WTC11 (cell line): ENCODE measurements around the gene LHFPL6. TPM values are rescaled to one million over a fixed set of nuclear protein-coding genes. Genes with fewer than 3 reads are reported as not detected.

Experiments used
- ATF1 ChIP-seq: sonication (generic); formaldehyde crosslinking; IDR thresholded peaks from 2 replicates; pipeline ENCODE4 v1.8.1; 2023; ENCODE audit warnings: mild to moderate bottlenecking, moderate library complexity, missing genetic modification reagents
- ATF2 ChIP-seq: sonication (generic); formaldehyde crosslinking; IDR thresholded peaks from 2 replicates; pipeline ENCODE4 v1.8.1; 2022; ENCODE audit warnings: low read depth, missing genetic modification reagents, borderline replicate concordance
- JUN ChIP-seq: sonication (generic); formaldehyde crosslinking; IDR thresholded peaks from 2 replicates; pipeline ENCODE4 v1.8.0; 2023; ENCODE audit warnings: mild to moderate bottlenecking, missing genetic modification reagents
- NFATC4 ChIP-seq: fragments of 250-450 bp; sonication (Bioruptor Pico); IDR thresholded peaks from 2 replicates; pipeline ENCODE4 v1.9.0; 2021; ENCODE audit warnings: mild to moderate bottlenecking
- PRDM15 ChIP-seq: sonication (generic); formaldehyde crosslinking; IDR thresholded peaks from 2 replicates; pipeline ENCODE4 v1.8.0; 2022; ENCODE audit warnings: missing genetic modification reagents
- PRRX2 ChIP-seq: fragments of 250-450 bp; sonication (Bioruptor Pico); IDR thresholded peaks from 2 replicates; pipeline ENCODE4 v1.8.0; 2021; ENCODE audit warnings: mild to moderate bottlenecking
- SMAD3 ChIP-seq: sonication (generic); formaldehyde crosslinking; IDR thresholded peaks from 2 replicates; pipeline ENCODE4 v1.8.0; 2022; ENCODE audit warnings: missing genetic modification reagents, mild to moderate bottlenecking, borderline replicate concordance
- TEAD1 ChIP-seq: sonication (generic); formaldehyde crosslinking; IDR thresholded peaks from 2 replicates; pipeline ENCODE4 v1.8.0; 2022; ENCODE audit warnings: mild to moderate bottlenecking, missing genetic modification reagents
- ZNF232 ChIP-seq: sonication (generic); formaldehyde crosslinking; IDR thresholded peaks from 2 replicates; pipeline ENCODE4 v1.8.0; 2022; ENCODE audit warnings: mild to moderate bottlenecking, missing genetic modification reagents
- total RNA-seq: library from RNA; stranded (reverse); gene quantifications from 3 replicates; pipeline ENCODE4 v1.2.3, GENCODE V29; 2021
- TF ChIP-seq, protein P1 (sequence below): fragments of 250-450 bp; sonication (Bioruptor Pico); conservative IDR thresholded peaks from 2 replicates; pipeline ENCODE4 v1.9.0; 2021; ENCODE audit warnings: mild to moderate bottlenecking
- TF ChIP-seq, protein P2 (sequence below): sonication (generic); formaldehyde crosslinking; IDR thresholded peaks from 2 replicates; pipeline ENCODE4 v1.8.0; 2023; ENCODE audit warnings: mild to moderate bottlenecking, missing genetic modification reagents
- TF ChIP-seq, protein P3 (sequence below): sonication (generic); formaldehyde crosslinking; IDR thresholded peaks from 2 replicates; pipeline ENCODE4 v1.8.1; 2023; ENCODE audit warnings: mild to moderate bottlenecking, missing genetic modification reagents, borderline replicate concordance

Gene LHFPL6
- total RNA-seq, 1 experiment from 2014 or later: 4.5 TPM

- TF ChIP-seq ATF2 (CRISPR knock-in tag) (no peak), PRDM15 (CRISPR knock-in tag) (no peak), TEAD1 (CRISPR knock-in tag) (no peak), NFATC4 (CRISPR knock-in tag) (no peak), ZNF232 (no peak), SMAD3 (CRISPR knock-in tag) (no peak), PRRX2 (CRISPR knock-in tag) (no peak), JUN (CRISPR knock-in tag) (no peak), ATF1 (CRISPR knock-in tag) (no peak)
- TF ChIP-seq, protein P1, sequence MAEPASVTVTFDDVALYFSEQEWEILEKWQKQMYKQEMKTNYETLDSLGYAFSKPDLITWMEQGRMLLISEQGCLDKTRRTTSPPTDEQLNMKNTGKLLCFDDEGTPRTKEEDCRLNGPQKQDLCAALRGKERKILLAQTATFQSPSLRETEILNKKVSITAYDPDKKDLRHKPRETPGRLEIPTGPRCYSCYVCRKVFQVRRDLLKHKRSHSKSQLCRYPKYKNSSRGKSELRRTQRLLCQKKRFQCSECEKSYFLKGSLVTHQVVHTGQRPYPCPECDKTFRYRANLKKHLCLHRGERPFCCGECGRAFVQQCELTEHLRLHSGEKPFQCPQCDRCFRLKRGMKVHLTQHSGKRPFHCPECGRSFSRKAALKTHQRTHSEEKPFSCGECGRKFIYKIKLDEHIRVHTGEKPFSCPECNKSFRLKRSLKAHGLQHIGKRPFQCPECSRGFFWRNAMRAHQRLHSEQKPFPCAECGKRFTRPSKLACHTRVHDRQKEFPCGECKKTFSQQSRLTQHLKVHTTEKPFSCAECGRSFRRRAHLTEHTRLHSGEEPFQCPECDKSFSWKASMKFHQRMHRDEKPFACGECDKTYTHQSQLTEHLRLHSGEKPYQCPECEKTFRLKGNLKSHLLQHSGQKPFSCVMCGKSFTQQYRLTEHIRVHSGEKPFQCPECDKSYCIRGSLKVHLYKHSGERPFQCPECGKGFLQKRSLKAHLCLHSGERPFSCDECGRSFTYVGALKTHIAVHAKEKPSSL (CRISPR knock-in tag): no peak
- TF ChIP-seq, protein P2, sequence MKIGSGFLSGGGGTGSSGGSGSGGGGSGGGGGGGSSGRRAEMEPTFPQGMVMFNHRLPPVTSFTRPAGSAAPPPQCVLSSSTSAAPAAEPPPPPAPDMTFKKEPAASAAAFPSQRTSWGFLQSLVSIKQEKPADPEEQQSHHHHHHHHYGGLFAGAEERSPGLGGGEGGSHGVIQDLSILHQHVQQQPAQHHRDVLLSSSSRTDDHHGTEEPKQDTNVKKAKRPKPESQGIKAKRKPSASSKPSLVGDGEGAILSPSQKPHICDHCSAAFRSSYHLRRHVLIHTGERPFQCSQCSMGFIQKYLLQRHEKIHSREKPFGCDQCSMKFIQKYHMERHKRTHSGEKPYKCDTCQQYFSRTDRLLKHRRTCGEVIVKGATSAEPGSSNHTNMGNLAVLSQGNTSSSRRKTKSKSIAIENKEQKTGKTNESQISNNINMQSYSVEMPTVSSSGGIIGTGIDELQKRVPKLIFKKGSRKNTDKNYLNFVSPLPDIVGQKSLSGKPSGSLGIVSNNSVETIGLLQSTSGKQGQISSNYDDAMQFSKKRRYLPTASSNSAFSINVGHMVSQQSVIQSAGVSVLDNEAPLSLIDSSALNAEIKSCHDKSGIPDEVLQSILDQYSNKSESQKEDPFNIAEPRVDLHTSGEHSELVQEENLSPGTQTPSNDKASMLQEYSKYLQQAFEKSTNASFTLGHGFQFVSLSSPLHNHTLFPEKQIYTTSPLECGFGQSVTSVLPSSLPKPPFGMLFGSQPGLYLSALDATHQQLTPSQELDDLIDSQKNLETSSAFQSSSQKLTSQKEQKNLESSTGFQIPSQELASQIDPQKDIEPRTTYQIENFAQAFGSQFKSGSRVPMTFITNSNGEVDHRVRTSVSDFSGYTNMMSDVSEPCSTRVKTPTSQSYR (CRISPR knock-in tag): no peak
- TF ChIP-seq, protein P3, sequence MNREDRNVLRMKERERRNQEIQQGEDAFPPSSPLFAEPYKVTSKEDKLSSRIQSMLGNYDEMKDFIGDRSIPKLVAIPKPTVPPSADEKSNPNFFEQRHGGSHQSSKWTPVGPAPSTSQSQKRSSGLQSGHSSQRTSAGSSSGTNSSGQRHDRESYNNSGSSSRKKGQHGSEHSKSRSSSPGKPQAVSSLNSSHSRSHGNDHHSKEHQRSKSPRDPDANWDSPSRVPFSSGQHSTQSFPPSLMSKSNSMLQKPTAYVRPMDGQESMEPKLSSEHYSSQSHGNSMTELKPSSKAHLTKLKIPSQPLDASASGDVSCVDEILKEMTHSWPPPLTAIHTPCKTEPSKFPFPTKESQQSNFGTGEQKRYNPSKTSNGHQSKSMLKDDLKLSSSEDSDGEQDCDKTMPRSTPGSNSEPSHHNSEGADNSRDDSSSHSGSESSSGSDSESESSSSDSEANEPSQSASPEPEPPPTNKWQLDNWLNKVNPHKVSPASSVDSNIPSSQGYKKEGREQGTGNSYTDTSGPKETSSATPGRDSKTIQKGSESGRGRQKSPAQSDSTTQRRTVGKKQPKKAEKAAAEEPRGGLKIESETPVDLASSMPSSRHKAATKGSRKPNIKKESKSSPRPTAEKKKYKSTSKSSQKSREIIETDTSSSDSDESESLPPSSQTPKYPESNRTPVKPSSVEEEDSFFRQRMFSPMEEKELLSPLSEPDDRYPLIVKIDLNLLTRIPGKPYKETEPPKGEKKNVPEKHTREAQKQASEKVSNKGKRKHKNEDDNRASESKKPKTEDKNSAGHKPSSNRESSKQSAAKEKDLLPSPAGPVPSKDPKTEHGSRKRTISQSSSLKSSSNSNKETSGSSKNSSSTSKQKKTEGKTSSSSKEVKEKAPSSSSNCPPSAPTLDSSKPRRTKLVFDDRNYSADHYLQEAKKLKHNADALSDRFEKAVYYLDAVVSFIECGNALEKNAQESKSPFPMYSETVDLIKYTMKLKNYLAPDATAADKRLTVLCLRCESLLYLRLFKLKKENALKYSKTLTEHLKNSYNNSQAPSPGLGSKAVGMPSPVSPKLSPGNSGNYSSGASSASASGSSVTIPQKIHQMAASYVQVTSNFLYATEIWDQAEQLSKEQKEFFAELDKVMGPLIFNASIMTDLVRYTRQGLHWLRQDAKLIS (CRISPR knock-in tag): no peak
These were observed 170.8 kb downstream of the LHFPL6 start (continued) for GRCh38 chr13:39432196-39432595.
